ENCODE data around the gene EXOC3L1. TPM values are rescaled to one million over a fixed set of nuclear protein-coding genes. Genes with fewer than 3 reads are reported as not detected.

The EXOC3L1 gene
- total and polyA plus RNA-seq, 2 donors (not counting 1 experiment from before 2014, with no cell fraction given), result 0.09 to 0.33 TPM

GRCh38 chr16:67202426-67202825, 12.5 kb upstream of the EXOC3L1 start:
- Histone ChIP-seq H3K27me3 (ENCODE audit: control insufficient read depth, insufficient read depth, low read length) (no peaks in the 10 kb centered on the region), H3K79me2 (ENCODE audit: control insufficient read depth, insufficient read depth, low read length) (no peaks in the 10 kb centered on the region), H3K27ac (ENCODE audit: insufficient read depth, low read length) (no peak overlapping the region), H3K9me3 (ENCODE audit: control insufficient read depth, insufficient read depth, low read depth, low read length) (no peaks in the 10 kb centered on the region), H2AFZ (ENCODE audit: low read length) (no peak overlapping the region), H3K4me1 (ENCODE audit: control insufficient read depth, extremely low read depth, insufficient read depth, low read length) (peaks cover 3% of the 10 kb centered on the region), H3K4me2 (ENCODE audit: extremely low read depth, insufficient read depth, low read length) (no peak overlapping the region), H4K20me1 (ENCODE audit: control insufficient read depth, extremely low read depth, insufficient read depth, low read length) (no peaks in the 10 kb centered on the region), H3K9ac (ENCODE audit: insufficient read depth, low read length) (no peak overlapping the region), H3K4me3 (replicated peaks in 1 of 4; ENCODE audit: control extremely low read depth in 1 of 4, insufficient read depth in 1 of 4, low read depth in 3 of 4, low read length in 4 of 4) (no peak overlapping the region), H3K36me3 (ENCODE audit: control insufficient read depth, insufficient read depth, low read length) (peaks cover 36% of the 10 kb centered on the region)
- TF ChIP-seq EZH2 (IDR thresholded peaks at IDR 0.05; ENCODE audit: low read length, missing control alignments) (no peak), CTCF (conservative IDR thresholded peaks at IDR 0.05 in 1 of 2, IDR thresholded peaks at IDR 0.05 in 1 of 2; ENCODE audit: low read depth in 1 of 2, low read length in 2 of 2) (no peak)
- DNase-seq (ENCODE audit: low read depth in 2 of 2), result no peak

GRCh38 chr16:67201411-67202345, 11.7 kb upstream of the EXOC3L1 start:
- TF ChIP-seq CTCF (conservative IDR thresholded peaks at IDR 0.05 in 1 of 2, IDR thresholded peaks at IDR 0.05 in 1 of 2; ENCODE audit: low read depth in 1 of 2, low read length in 2 of 2) (no peak), EZH2 (IDR thresholded peaks at IDR 0.05; ENCODE audit: low read length, missing control alignments) (no peak)
- no peaks in the 10 kb centered on the region for H3K9me3 ChIP-seq (ENCODE audit: control insufficient read depth, insufficient read depth, low read depth, low read length)
- H3K36me3 ChIP-seq (ENCODE audit: control insufficient read depth, insufficient read depth, low read length), result peaks cover 36% of the 10 kb centered on the region

GRCh38 chr16:67200491-67200890, 10.6 kb upstream of the EXOC3L1 start:
- DNase-seq (ENCODE audit: low read depth in 2 of 2), result no peak
- H3K9ac ChIP-seq (ENCODE audit: insufficient read depth, low read length), result no peak overlapping the region
- H3K79me2 ChIP-seq (ENCODE audit: control insufficient read depth, insufficient read depth, low read length), result no peaks in the 10 kb centered on the region
- H3K4me2 ChIP-seq (ENCODE audit: extremely low read depth, insufficient read depth, low read length), result no peak overlapping the region
- H3K36me3 ChIP-seq (ENCODE audit: control insufficient read depth, insufficient read depth, low read length), result peaks cover 46% of the 10 kb centered on the region
- H3K9me3 ChIP-seq (ENCODE audit: control insufficient read depth, insufficient read depth, low read depth, low read length), result no peaks in the 10 kb centered on the region
- no peak for TF ChIP-seq CTCF (conservative IDR thresholded peaks at IDR 0.05 in 1 of 2, IDR thresholded peaks at IDR 0.05 in 1 of 2; ENCODE audit: low read depth in 1 of 2, low read length in 2 of 2)
- TF ChIP-seq EZH2 (IDR thresholded peaks at IDR 0.05; ENCODE audit: low read length, missing control alignments), result no peak
- no peak overlapping the region for H2AFZ ChIP-seq (ENCODE audit: low read length)
- H4K20me1 ChIP-seq (ENCODE audit: control insufficient read depth, extremely low read depth, insufficient read depth, low read length), result no peaks in the 10 kb centered on the region
- no peaks in the 10 kb centered on the region for H3K27me3 ChIP-seq (ENCODE audit: control insufficient read depth, insufficient read depth, low read length)
- H3K4me1 ChIP-seq (ENCODE audit: control insufficient read depth, extremely low read depth, insufficient read depth, low read length), result no peaks in the 10 kb centered on the region
- no peak overlapping the region for H3K27ac ChIP-seq (ENCODE audit: insufficient read depth, low read length)
- no peak overlapping the region for H3K4me3 ChIP-seq (replicated peaks in 1 of 4; ENCODE audit: control extremely low read depth in 1 of 4, insufficient read depth in 1 of 4, low read depth in 3 of 4, low read length in 4 of 4)

More at GRCh38 chr16:67201411-67202345, 11.7 kb upstream of the EXOC3L1 start:
- Histone ChIP-seq H3K27me3 (ENCODE audit: control insufficient read depth, insufficient read depth, low read length) (no peaks in the 10 kb centered on the region), H3K27ac (ENCODE audit: insufficient read depth, low read length) (no peak overlapping the region), H3K4me2 (ENCODE audit: extremely low read depth, insufficient read depth, low read length) (no peak overlapping the region), H3K4me3 (replicated peaks in 1 of 4; ENCODE audit: control extremely low read depth in 1 of 4, insufficient read depth in 1 of 4, low read depth in 3 of 4, low read length in 4 of 4) (no peak overlapping the region), H3K4me1 (ENCODE audit: control insufficient read depth, extremely low read depth, insufficient read depth, low read length) (no peaks in the 10 kb centered on the region), H3K79me2 (ENCODE audit: control insufficient read depth, insufficient read depth, low read length) (no peaks in the 10 kb centered on the region), H3K9ac (ENCODE audit: insufficient read depth, low read length) (no peak overlapping the region), H4K20me1 (ENCODE audit: control insufficient read depth, extremely low read depth, insufficient read depth, low read length) (no peaks in the 10 kb centered on the region), H2AFZ (ENCODE audit: low read length) (no peak overlapping the region)
- DNase-seq (ENCODE audit: low read depth in 2 of 2), result no peak

Measured in fibroblast of lung (primary cell).